NCI-H2029 (cell line): Measurements from ENCODE around the gene PPHLN1.
"Not testable (repeated sequence)": the region's sequence is repeated elsewhere in the genome, so short reads cannot be mapped to it uniquely, and the experiment has no call there.

ENCODE experiments used
- DNase-seq: peaks from one replicate; lab custom pipeline; 2025; lab: John Stamatoyannopoulos, UW

PPHLN1 gene

GRCh38 chr12:42322567-42322966, 3.4 kb upstream of the PPHLN1 start:
- DNase-seq = no peak

DNA sequence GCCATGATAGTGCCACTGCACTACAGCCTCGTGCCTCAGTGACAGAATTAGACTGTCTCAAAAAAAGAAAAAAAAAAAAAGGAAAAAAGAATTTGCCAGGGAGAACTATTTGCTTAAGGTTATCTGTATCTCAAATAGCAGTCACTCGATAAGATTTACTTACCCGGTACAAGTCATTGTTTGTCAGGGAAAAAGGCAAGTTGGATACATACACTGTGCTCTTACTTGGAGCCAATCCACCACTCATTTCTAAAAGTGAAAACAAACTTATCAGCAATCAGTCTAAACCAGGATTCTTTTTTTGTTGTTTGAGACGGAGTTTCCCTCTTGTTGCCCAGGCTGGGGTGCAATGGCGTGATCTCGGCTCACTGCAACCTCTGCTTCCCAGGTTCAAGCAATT, 2.1 kb upstream of the PPHLN1 start:
- DNase-seq = no peak

- DNase-seq = no peak
Measured at GRCh38 chr12:42325326-42325652, 678 bp upstream of the PPHLN1 start.

- DNase-seq = no peak
Measured at GRCh38 chr12:42326541-42327226, 717 bp downstream of the PPHLN1 start.

- DNase-seq = no peak
Measured at GRCh38 chr12:42327227-42327590, 1.2 kb downstream of the PPHLN1 start.

DNA sequence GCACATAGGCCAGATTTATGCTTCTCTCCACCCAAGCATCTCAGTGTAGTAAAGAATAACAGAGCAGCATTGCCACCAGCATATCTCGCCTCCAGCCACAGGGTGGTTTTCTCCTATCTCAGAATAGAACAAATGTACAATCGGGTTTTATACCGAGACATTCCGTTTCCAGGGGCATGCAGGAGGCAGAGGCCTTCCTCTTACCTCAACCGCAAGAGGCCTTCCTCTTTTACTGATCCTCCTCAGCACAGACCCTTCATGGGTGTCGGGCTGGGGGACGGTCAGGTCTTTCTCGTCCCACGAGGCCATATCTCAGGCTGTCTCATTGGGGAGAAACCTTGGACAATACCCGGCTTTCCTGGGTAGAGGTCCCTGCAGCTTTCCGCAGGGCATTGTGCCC, 4.1 kb downstream of the PPHLN1 start:
- not testable (repeated sequence) for DNase-seq

- DNase-seq = peak; percentile 12
Measured at GRCh38 chr12:42332301-42333285, 6.6 kb downstream of the PPHLN1 start.

DNA sequence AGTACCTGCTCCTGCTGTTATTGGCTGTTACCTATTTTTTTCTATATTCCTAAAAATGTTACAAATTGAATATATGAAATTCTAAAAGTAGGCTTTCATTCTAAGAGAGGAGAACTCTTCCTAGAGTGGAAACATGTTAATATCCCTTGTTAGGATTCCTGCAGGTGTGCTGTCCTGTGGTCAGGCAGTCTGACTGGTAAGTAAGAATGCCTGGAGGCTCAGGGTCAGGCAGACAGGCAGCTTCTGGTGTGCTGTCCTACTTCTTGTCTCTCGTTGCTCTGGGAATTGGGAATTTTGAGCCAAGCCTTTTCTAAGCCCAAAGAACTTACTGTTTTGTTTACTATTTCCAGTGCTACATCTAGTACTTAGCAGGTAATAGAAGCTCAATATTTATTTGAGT, 10.3 kb downstream of the PPHLN1 start:
- DNase-seq = no peak

- DNase-seq = no peak
Measured at GRCh38 chr12:42338280-42338679, 12.3 kb downstream of the PPHLN1 start.

DNA sequence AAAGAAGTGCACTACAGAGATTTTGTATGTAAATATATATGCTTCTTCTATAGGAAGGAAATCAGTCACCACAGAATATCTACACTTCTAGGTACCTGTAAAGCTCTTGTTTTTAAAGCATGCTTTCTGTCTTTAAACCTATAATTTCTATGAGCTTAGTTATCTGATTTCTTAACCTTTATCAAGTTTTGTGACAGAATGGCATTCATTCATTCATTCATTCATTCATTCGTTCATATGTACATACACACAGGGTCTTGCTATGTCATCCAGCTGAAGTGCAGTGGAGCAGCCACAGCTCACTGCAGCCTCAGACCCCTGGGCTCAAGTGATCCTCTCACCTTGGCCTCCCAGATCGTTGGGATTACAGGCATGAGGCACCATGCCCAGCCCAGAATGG, 16.1 kb downstream of the PPHLN1 start:
- DNase-seq = no peak

DNA sequence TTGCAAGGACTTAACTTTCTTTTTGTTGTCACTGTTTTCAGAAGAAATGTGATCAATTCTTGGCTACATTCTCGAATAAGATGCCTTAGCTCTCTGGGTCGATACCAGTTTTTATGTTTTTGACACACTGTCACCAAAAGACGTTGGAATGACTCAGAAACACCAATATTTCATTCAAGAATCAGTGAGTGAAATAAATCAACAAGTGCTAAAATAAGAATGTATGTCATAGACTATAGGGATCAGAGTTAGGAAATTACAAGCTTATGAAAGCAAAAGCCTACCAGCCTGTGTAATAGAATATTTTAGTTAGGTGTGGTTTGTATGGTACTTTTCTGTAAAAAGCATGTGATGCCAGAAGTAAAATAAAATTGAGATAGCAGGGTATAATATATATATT, 17.8 kb downstream of the PPHLN1 start:
- DNase-seq = no peak

- DNase-seq = no peak
Measured at GRCh38 chr12:42346403-42347002, 20.5 kb downstream of the PPHLN1 start.

DNA sequence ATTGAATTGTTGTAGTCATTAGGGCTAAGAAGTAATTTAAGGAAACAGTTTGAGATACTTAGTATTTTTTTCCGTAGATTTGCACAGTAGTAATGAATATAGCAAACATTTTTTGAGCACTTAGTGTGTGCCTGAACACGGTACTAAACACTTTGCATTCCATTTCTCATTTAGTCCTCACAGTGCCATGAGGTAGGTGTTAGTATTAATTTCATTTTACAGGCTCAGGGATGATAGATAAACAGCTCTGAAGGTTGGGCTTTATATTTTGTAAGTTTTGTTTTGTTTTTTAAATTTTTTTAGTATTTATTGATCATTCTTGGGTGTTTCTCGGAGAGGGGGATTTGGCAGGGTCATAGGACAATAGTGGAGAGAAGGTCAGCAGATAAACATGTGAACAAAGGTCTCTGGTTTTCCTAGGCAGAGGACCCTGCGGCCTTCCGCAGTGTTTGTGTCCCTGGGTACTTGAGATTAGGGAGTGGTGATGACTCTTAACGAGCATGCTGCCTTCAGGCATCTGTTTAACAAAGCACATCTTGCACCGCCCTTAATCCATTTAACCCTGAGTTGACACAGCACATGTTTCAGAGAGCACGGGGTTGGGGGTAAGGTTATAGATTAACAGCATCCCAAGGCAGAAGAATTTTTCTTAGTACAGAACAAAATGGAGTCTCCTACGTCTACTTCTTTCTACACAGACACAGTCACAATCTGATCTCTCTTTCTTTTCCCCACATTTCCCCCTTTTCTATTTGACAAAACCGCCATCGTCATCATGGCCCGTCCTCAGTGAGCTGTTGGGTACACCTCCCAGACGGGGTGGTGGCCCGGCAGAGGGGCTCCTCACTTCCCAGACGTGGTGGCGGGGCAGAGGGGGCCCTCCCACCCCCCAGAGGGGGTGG, 23.4 kb downstream of the PPHLN1 start:
- DNase-seq = not testable (repeated sequence)

- DNase-seq = not testable (repeated sequence)
Measured at GRCh38 chr12:42350021-42350407, 24.0 kb downstream of the PPHLN1 start.

GRCh38 chr12:42356344-42356743, 30.4 kb downstream of the PPHLN1 start:
- DNase-seq = no peak

DNA sequence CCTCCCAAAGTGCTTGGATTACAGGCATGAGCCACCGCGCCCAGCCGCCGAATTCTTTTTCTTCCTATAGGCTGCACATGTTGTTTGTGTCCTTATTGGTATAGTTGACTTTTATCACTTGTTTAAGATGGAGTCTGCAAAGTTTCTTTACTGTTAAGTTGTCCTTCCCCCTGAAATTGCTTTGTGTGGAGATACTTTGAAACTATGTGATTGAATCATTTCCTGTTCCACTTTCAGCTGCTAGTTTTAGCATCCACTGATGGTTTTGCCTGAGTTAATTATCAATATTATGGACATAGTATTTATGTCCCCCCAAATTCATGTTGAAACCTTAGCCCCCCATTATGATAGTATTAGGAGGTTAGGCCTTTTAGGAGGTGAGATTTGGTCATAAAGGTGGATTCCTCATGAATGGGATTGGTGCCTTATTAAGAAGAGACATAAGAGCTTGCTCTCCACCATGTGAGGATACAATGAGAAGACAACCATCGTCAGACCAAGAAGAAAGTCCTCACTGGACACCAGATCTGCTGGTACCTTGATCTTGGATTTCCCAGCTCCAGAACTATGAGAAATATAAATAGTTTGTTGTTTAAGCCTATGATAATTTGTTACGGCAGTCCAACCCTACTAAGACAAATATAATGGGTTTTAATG, 34.9 kb downstream of the PPHLN1 start:
- DNase-seq = no peak

GRCh38 chr12:42361909-42362646, 36.1 kb downstream of the PPHLN1 start:
- no peak for DNase-seq

DNA sequence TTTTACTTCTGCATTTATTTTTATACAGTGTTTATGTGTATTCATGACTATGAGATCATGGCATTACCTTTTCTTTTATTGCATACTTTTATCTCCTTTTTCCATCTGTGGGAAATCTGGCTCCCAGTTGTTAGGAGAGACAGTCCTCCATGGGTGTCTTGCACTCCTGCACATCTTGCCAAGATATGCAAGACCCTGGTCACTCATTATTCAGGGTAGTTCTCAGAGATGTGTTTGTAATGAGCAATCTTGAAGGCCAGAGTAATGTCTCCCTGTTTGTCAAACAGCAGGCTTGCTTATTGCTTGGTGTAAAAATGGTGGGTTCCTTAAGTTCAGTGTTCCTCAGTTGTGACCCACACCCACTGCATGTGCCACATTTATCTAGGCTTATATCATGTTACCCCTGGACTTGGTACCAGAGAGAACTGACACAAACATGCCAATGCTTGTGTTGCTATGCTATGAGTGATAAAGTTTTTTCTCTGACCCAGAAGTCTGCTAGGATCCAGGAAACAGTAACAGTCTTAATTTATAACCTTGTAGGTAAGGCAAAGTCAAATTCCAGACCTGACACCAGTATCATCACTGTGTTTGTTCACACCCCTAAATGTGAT, 36.8 kb downstream of the PPHLN1 start:
- no peak for DNase-seq

DNA sequence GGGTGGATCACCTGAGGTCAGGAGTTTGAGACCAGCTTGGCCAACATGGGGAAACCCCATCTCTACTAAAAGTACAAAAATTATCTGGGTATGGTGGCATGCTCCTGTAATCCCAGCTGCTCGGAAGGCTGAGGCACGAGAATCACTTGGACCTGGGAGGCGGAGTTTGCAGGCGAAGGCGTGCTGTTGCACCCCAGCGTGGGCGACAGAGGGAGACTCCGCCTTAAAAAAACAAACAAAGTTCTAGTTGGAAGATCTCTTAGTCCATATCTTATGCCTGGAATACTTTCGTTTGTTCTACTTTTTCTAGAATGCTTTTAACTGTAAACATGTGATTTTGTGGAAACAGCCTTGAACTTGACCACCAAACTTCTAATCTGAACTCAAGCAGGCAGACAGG, 38.7 kb downstream of the PPHLN1 start:
- no peak for DNase-seq

DNA sequence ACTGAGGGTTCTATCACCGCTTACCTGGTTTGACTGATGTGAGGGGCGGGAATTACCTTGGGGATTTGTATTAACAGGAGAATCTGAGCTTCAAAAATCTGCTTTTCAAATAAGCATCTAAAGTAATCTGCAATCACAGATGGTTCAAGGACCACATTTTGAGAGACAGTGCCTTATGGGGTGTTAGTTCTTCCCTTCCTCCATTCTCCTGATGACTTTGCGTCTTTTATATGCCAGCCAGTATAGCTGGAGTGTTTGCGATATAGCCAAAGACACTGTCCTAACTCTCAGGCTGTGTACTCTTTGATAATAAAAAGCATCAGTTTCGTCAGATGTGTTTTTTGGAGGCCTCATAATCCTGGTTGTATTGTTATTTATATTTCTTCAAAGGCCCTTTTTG, 39.5 kb downstream of the PPHLN1 start:
- no peak for DNase-seq
